GM18498 (cell line): ENCODE results near the gene PKD2L2.
"Not testable (repeated sequence)": the region's sequence is repeated elsewhere in the genome, so short reads cannot be mapped to it uniquely, and the experiment has no call there.

Source experiments
- ATAC-seq: cut with Tn5 transposase; IDR thresholded peaks from one replicate; pipeline ENCODE4 v1.9.1; 2021; ENCODE audit warnings: mild to moderate bottlenecking, moderate library complexity; ENCODE audit not compliant: unreplicated experiment

Gene PKD2L2

GRCh38 chr5:137945825-137946224 is 56.6 kb downstream of the PKD2L2 start:
- no peak for ATAC-seq

DNA sequence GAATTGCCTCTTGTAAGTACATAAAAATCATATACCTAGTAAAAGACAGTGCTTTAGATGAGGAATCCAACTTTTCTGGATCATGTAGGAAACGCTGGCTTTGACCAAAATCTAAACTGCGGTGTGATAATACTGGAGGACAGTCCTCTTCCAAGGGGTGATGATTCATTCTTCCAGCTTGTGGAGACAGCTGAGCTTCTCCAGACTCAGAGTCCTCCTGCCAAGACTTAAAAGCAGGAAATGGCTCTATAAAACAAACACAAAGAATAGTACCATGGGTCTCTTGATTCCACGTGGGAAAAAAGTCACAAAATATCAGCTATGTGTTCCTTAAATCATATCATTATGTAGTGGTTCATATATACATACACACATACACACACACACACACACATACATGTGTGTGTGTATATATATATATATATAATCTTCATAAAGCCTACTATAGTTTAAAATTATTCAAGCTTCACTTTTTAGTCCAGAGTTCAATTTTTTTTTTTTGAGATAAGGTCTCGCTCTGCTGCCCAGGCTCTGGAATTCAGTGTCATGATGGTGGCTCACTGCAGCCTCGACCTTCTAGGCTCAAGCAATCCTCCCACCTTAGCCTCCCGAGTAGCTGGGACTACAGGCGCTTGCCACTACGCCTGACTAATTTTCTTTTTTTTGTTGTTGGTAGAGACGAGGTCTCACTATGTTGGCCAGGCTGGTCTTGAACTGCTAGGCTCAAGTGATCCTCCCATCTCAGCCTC is 65.0 kb downstream of the PKD2L2 start:
- no peak for ATAC-seq

GRCh38 chr5:137957948-137958347 is 68.7 kb downstream of the PKD2L2 start:
- no peak for ATAC-seq

DNA sequence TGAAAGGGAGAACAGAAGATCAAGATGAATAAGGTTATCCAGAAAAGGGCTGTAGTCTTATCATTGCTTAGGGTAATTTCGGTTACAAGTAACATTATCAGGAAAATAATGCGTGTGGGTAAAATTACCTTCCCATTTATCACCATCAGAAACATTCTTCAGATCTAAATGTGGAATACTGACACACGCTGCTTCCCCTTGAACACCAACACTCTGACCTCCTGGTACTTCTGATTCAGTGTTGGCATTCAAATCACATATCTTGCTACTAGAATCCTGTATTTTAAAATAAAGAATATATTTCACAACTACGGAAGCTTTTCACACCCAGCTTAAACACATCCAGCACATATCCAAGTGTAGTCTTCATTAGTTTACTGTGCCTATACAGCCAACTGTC is 70.2 kb downstream of the PKD2L2 start:
- ATAC-seq, result no peak

- ATAC-seq, result no peak
Observed at GRCh38 chr5:137960141-137960540, 70.9 kb downstream of the PKD2L2 start.

DNA sequence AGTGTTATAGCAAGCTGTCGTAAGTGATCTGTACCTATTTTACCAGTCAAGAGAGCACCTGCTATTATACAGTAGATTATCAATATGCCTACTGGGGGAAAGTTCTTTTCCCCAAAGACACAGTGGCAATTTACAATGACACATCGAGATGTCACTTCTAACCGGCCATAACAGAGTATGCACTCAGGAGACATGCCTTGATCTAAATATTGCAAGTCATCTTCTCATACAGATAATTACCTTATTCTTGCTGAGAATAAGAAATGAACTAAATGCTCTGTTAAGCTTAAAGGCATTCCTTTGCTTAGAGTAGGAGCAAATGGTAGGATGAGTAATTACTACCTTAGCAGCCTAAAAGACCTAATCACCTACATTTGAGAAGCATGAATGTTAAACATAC is 71.6 kb downstream of the PKD2L2 start:
- no peak for ATAC-seq

DNA sequence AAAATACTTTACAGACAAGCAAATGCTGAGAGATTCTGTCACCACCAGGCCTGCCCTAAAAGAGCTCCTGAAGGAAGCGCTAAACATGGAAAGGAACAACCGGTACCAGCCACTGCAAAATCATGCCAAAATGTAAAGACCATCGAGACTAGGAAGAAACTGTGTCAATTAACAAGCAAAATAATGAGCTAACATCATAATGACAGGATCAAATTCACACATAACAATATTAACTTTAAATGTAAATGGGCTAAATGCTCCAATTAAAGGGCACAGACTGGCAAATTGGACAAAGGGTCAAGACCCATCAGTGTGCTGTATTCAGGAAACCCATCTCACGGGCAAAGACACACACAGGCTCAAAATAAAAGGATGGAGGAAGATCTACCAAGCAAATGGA is 81.1 kb downstream of the PKD2L2 start:
- not testable (repeated sequence) for ATAC-seq

DNA sequence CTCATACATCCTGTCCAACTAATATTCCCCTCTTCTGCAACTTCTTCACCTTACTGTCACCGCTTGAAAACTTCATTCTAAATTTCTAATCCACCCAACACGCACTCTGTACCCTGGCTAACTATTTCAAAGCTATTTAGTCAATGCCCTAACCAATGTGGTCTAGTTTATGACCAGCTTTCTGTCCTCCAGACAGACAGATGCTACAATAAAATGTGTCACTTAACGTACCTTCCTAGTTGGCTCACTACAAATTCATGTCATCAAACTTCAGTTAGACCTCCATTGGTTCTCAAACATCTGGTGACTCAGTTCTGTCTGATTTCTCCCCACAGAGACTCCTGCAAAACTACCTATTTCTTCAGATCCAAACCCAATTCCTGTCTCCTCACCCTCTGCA is 86.0 kb downstream of the PKD2L2 start:
- ATAC-seq, result no peak

- ATAC-seq, result no peak
Observed at GRCh38 chr5:137989419-137989818, 100.2 kb downstream of the PKD2L2 start.
